Upper lobe of right lung (tissue), 1 donor: ENCODE data around the gene CELSR1. TPM values are rescaled to one million over a fixed set of nuclear protein-coding genes. Genes with fewer than 3 reads are reported as not detected.

Source experiments
- ATAC-seq: fragments of 200-7000 bp; cut with Tn5 transposase; one replicate; pipeline ENCODE4 v1.9.1; 2020; ENCODE audit warnings: mild to moderate bottlenecking, moderate library complexity
- DNase-seq: peaks from one replicate; pipeline ENCODE4 v3.0.0-alpha.2; 2020
- H3K27ac ChIP-seq: fragments of 200-600 bp; one replicate; pipeline ENCODE4 v1.8.0; 2022
- H3K27me3 ChIP-seq: fragments of 200-600 bp; one replicate; pipeline ENCODE4 v1.8.0; 2022; ENCODE audit warnings: mild to moderate bottlenecking
- H3K36me3 ChIP-seq: fragments of 200-600 bp; one replicate; pipeline ENCODE4 v1.8.0; 2022
- H3K4me1 ChIP-seq: fragments of 200-600 bp; one replicate; pipeline ENCODE4 v1.8.0; 2022
- H3K4me3 ChIP-seq: fragments of 200-600 bp; one replicate; pipeline ENCODE4 v1.8.0; 2022; ENCODE audit warnings: mild to moderate bottlenecking
- H3K9me3 ChIP-seq: fragments of 200-600 bp; one replicate; pipeline ENCODE4 v1.8.0; 2022
- intact Hi-C: fragments of 100-400 bp; cut with DNase I; formaldehyde crosslinking; loops from one replicate; pipeline ENCODE4 v1.11.0; 2022
- total RNA-seq: library from RNA; stranded (reverse); fragmentation: NEBNext Ultra II Directional; extraction: Animal tissue kit (Norgen Biotek cat#: 25700); gene quantifications from one replicate; pipeline ENCODE4 v1.2.1, GENCODE V29; 2021
- TF ChIP-seq, protein P1 (sequence below): fragments of 200-600 bp; IDR thresholded peaks from one replicate; pipeline ENCODE4 v1.8.0; 2022; ENCODE audit warnings: antibody characterized with exemption
- donor health status: DM: no; HTN: yes; CAD: no; lungs with severe emphysema.

CELSR1 gene
- total RNA-seq, 1 donor from 2014 or later, result 53.5 TPM

- Histone ChIP-seq H3K27ac (no peak overlapping the region), H3K27me3 (no peaks in the 10 kb centered on the region), H3K9me3 (no peaks in the 10 kb centered on the region), H3K4me1 (no peaks in the 10 kb centered on the region), H3K4me3 (no peak overlapping the region), H3K36me3 (no peaks in the 10 kb centered on the region)
- no peak for ATAC-seq
- intact Hi-C loops, result no loop called here
- TF ChIP-seq, protein P1, sequence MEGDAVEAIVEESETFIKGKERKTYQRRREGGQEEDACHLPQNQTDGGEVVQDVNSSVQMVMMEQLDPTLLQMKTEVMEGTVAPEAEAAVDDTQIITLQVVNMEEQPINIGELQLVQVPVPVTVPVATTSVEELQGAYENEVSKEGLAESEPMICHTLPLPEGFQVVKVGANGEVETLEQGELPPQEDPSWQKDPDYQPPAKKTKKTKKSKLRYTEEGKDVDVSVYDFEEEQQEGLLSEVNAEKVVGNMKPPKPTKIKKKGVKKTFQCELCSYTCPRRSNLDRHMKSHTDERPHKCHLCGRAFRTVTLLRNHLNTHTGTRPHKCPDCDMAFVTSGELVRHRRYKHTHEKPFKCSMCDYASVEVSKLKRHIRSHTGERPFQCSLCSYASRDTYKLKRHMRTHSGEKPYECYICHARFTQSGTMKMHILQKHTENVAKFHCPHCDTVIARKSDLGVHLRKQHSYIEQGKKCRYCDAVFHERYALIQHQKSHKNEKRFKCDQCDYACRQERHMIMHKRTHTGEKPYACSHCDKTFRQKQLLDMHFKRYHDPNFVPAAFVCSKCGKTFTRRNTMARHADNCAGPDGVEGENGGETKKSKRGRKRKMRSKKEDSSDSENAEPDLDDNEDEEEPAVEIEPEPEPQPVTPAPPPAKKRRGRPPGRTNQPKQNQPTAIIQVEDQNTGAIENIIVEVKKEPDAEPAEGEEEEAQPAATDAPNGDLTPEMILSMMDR, result no peak
- DNase-seq, result no peak
Measured at GRCh38 chr22:46328797-46329196, 208.6 kb downstream of the CELSR1 start.

DNA sequence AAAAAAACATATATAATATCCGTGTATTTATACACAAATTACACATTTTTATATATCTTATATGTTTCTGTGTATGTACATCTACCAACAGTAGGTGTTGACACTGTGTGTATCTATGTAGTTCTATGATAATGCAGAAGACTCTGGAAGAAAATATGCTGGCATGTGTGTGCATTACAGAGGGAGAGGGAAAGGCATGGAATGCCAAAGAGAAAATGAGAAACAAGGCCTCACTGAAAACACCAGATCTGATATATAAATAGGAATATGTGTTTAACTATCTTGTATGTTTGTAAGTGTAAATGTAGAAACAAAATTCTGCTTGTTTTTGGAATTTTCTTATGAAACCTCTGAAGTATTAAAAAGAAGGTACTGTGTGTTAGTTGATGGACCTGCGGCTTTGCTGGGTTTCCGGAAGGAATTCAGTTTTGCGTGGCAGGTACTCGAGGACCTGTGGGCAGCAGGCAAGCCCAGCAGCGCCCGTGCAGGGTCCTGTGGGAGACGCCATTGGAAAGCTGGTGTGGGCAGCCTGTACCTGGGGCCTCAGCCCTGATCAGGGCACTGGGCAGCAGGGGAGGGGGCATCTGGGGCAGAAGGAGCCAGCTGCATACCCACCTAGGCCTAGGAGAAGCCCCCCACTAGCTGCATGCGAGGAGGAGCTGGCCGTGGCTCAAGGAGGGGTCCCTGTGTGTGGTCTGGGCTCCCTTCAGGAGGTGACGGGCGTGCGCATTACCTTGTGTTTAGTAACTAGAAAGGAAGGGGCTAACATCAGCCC is 209.5 kb downstream of the CELSR1 start:
- DNase-seq, result no peak
- no peaks in the 10 kb centered on the region for H3K4me1 ChIP-seq
- H3K27me3 ChIP-seq, result no peaks in the 10 kb centered on the region
- TF ChIP-seq, protein P1, result no peak
- no peak overlapping the region for H3K27ac ChIP-seq
- H3K9me3 ChIP-seq, result no peaks in the 10 kb centered on the region
- H3K36me3 ChIP-seq, result no peaks in the 10 kb centered on the region
- H3K4me3 ChIP-seq, result no peak overlapping the region
- intact Hi-C loops, result no loop called here
- ATAC-seq, result no peak

DNA sequence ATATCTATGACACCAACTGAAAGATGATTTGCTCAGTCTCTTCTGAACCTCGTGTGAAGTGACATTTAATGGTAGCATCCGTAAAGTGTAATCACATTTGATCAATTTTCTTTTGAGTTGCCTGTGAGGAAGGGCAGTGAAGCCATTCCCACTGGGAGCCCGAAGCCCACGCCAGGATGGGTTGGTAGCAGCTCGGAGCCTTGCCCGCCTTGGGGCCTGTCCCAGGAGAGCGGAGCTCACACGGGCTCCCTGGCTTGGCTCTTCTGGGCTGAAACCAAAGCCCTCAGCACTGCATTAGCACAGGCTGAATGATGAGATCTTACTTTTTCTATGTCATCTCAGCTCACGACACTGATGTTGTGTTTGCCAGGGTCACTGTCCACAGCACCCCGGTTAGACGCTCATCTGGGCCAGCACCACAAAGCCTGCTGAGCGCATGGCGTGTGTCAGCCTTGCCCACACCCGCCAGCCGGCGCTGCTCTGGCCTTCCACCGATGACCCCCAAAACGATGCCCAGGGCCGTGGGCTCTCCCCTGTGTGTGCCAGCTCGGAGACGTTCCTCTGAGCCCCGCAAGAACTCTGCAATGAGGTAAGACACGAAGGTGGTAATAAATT is 211.2 kb downstream of the CELSR1 start:
- Histone ChIP-seq H3K36me3 (no peaks in the 10 kb centered on the region), H3K4me1 (no peaks in the 10 kb centered on the region), H3K27ac (no peak overlapping the region), H3K27me3 (no peaks in the 10 kb centered on the region), H3K4me3 (no peak overlapping the region), H3K9me3 (no peaks in the 10 kb centered on the region)
- no peak for ATAC-seq
- no peak for DNase-seq
- intact Hi-C loops, result no loop called here
- TF ChIP-seq, protein P1, result no peak

- DNase-seq, result no peak
Measured at GRCh38 chr22:46323162-46323561, 214.3 kb downstream of the CELSR1 start.

GRCh38 chr22:46322711-46323110 is 214.7 kb downstream of the CELSR1 start:
- Histone ChIP-seq H3K27ac (no peak overlapping the region), H3K36me3 (no peaks in the 10 kb centered on the region), H3K4me3 (no peak overlapping the region), H3K4me1 (no peaks in the 10 kb centered on the region), H3K27me3 (no peaks in the 10 kb centered on the region), H3K9me3 (no peaks in the 10 kb centered on the region)
- intact Hi-C loops, result no loop called here
- ATAC-seq (no peak), DNase-seq (no peak)
- TF ChIP-seq, protein P1, result no peak

More at GRCh38 chr22:46323162-46323561, 214.3 kb downstream of the CELSR1 start:
- TF ChIP-seq, protein P1, result no peak
- intact Hi-C loops, result no loop called here
- H3K9me3 ChIP-seq, result no peaks in the 10 kb centered on the region
- no peak for ATAC-seq
- H3K36me3 ChIP-seq, result no peaks in the 10 kb centered on the region
- H3K4me3 ChIP-seq, result no peak overlapping the region
- H3K27me3 ChIP-seq, result no peaks in the 10 kb centered on the region
- no peaks in the 10 kb centered on the region for H3K4me1 ChIP-seq
- H3K27ac ChIP-seq, result no peak overlapping the region
